ENCODE data around the gene DSG2. TPM values are rescaled to one million over a fixed set of nuclear protein-coding genes. Genes with fewer than 3 reads are reported as not detected.
A peak's percentile ranks its signal among the peaks of the same experiment; 100 is the strongest.
"Not testable (repeated sequence)": the region's sequence is repeated elsewhere in the genome, so short reads cannot be mapped to it uniquely, and the experiment has no call there.

Gene DSG2
- total RNA-seq, 1 experiment from 2014 or later = 12.1 TPM

DNA sequence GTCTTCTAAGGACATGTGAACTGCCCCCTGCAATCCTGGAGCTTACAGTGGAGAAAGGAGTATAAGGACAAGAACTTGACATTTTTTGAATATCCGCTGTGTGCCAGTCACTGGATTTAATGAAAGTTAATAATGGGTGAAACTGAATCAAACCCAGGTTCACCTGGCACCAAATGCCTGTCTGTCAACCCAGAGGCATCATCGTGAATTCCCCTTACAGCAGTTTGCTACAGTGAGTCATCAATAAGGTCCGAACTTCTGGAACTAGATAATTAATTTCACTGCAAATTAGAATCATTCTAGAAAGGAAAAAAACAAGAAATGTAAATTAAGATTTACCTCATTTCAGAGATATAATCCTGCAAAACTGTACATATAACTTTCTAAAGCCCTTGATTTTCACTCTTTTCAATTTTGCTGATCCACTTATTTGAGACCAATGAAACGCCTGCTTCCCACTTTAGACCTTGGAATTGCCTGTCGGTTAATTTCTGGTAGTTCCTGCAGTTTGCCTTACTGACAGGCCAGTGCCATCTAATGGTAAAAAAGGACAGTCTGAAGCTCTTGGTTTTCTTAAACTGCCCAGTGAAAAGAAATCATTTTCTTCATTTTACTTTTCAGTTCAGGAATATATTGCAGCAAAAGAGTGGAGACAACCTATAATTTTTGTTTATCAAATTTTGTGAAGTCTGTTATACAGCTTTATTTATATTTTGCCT, 8.2 kb downstream of the DSG2 start:
- ATAC-seq = no peak
- in situ Hi-C loops (cut with HindIII; ENCODE audit: low pct_unique_long_range_greater_than_20kb, low sequenced_read_pairs) (no loop called here), intact Hi-C loops (cut with micrococcal nuclease; ENCODE audit: unreplicated experiment) (loop anchor here (10.0 kb wide), 1 partner anchor 81 kb away; no protein-coding TSS in a partner anchor)
- ChIA-PET POLR2A (no interaction called here), CTCF (interaction anchor here (0.5 kb wide), 1 partner anchor 589 kb away, joined by 3 read pairs; no protein-coding TSS in a partner anchor)
- no TSS peak for BruUV-seq (replicated peaks)
- TF ChIP-seq SIN3A (IDR thresholded peaks at IDR 0.05; ENCODE audit: borderline replicate concordance, insufficient read depth, low read depth, low read length) = no peak
- no peak for TF ChIP-seq REST (IDR thresholded peaks at IDR 0.05; ENCODE audit: insufficient read depth in 1 of 2, low read depth in 2 of 2, low read length in 1 of 2)
- TF ChIP-seq POLR2AphosphoS5 (IDR thresholded peaks at IDR 0.05; ENCODE audit: low read depth, low read length) = no peak
- no peak for TF ChIP-seq TCF7L2 (IDR thresholded peaks at IDR 0.05; ENCODE audit: low read depth, low read length)
- TF ChIP-seq CTCF (IDR thresholded peaks at IDR 0.05) = peak; percentile 49; the same call in 1 of the 2 replicates
- Histone ChIP-seq H3K4me3 (ENCODE audit: low read depth in 2 of 2, low read length in 2 of 2) (no peak overlapping the region), H3K9me3 (ENCODE audit: control insufficient read depth, insufficient read depth, low read depth, low read length) (no peaks in the 10 kb centered on the region), H3K4me1 (ENCODE audit: control insufficient read depth, insufficient read depth, low read length) (no peaks in the 10 kb centered on the region; the same call in 1 of the 2 replicates), H3K27me3 (ENCODE audit: control insufficient read depth, insufficient read depth, low read length) (no peaks in the 10 kb centered on the region), H3K36me3 (ENCODE audit: control insufficient read depth, insufficient read depth, low read length) (no peaks in the 10 kb centered on the region), H3K27ac (ENCODE audit: low read length) (no peak overlapping the region)
- DNase-seq (ENCODE audit: low read depth, low spot score) = peak; percentile 2

- H3K27me3 ChIP-seq (ENCODE audit: control insufficient read depth, insufficient read depth, low read length); H3K4me1 ChIP-seq (ENCODE audit: control insufficient read depth, insufficient read depth, low read length); H3K4me3 ChIP-seq (ENCODE audit: low read depth in 2 of 2, low read length in 2 of 2); ATAC-seq; in situ Hi-C loops (cut with HindIII; ENCODE audit: low pct_unique_long_range_greater_than_20kb, low sequenced_read_pairs); CTCF ChIA-PET; H3K9me3 ChIP-seq (ENCODE audit: control insufficient read depth, insufficient read depth, low read depth, low read length); POLR2A ChIA-PET; BruUV-seq (replicated peaks); DNase-seq (ENCODE audit: low read depth, low spot score); H3K36me3 ChIP-seq (ENCODE audit: control insufficient read depth, insufficient read depth, low read length); H3K27ac ChIP-seq (ENCODE audit: low read length): not testable (repeated sequence)
- intact Hi-C loops (cut with micrococcal nuclease; ENCODE audit: unreplicated experiment) = loop anchor here (10.0 kb wide), 1 partner anchor 82 kb away; no protein-coding TSS in a partner anchor
Measured at GRCh38 chr18:31507124-31507523, 9.1 kb downstream of the DSG2 start.

- no peak overlapping the region for H3K27ac ChIP-seq (ENCODE audit: low read length)
- DNase-seq (ENCODE audit: low read depth, low spot score) = no peak
- H3K9me3 ChIP-seq (ENCODE audit: control insufficient read depth, insufficient read depth, low read depth, low read length) = no peaks in the 10 kb centered on the region
- no peaks in the 10 kb centered on the region; the same call in 1 of the 2 replicates for H3K4me1 ChIP-seq (ENCODE audit: control insufficient read depth, insufficient read depth, low read length)
- POLR2A ChIA-PET = no interaction called here
- in situ Hi-C loops (cut with HindIII; ENCODE audit: low pct_unique_long_range_greater_than_20kb, low sequenced_read_pairs) (no loop called here), intact Hi-C loops (cut with micrococcal nuclease; ENCODE audit: unreplicated experiment) (loop anchor here (10.0 kb wide), 1 partner anchor 84 kb away; no protein-coding TSS in a partner anchor)
- no peak overlapping the region for H3K4me3 ChIP-seq (ENCODE audit: low read depth in 2 of 2, low read length in 2 of 2)
- BruUV-seq (replicated peaks) = no TSS peak
- H3K36me3 ChIP-seq (ENCODE audit: control insufficient read depth, insufficient read depth, low read length) = no peaks in the 10 kb centered on the region
- H3K27me3 ChIP-seq (ENCODE audit: control insufficient read depth, insufficient read depth, low read length) = no peaks in the 10 kb centered on the region
- no peak for ATAC-seq
- CTCF ChIA-PET = no interaction called here
- TF ChIP-seq SIN3A (IDR thresholded peaks at IDR 0.05; ENCODE audit: borderline replicate concordance, insufficient read depth, low read depth, low read length) (no peak), CTCF (IDR thresholded peaks at IDR 0.05) (no peak), TCF7L2 (IDR thresholded peaks at IDR 0.05; ENCODE audit: low read depth, low read length) (no peak), POLR2AphosphoS5 (IDR thresholded peaks at IDR 0.05; ENCODE audit: low read depth, low read length) (no peak), REST (IDR thresholded peaks at IDR 0.05; ENCODE audit: insufficient read depth in 1 of 2, low read depth in 2 of 2, low read length in 1 of 2) (no peak)
Measured at GRCh38 chr18:31508781-31509180, 10.8 kb downstream of the DSG2 start.

Data from Panc1 (cell line).